ENCODE data around the gene WDCP. TPM values are rescaled to one million over a fixed set of nuclear protein-coding genes. Genes with fewer than 3 reads are reported as not detected.

The WDCP gene
- total RNA-seq, 1 experiment from 2014 or later = 36.9 TPM

DNA sequence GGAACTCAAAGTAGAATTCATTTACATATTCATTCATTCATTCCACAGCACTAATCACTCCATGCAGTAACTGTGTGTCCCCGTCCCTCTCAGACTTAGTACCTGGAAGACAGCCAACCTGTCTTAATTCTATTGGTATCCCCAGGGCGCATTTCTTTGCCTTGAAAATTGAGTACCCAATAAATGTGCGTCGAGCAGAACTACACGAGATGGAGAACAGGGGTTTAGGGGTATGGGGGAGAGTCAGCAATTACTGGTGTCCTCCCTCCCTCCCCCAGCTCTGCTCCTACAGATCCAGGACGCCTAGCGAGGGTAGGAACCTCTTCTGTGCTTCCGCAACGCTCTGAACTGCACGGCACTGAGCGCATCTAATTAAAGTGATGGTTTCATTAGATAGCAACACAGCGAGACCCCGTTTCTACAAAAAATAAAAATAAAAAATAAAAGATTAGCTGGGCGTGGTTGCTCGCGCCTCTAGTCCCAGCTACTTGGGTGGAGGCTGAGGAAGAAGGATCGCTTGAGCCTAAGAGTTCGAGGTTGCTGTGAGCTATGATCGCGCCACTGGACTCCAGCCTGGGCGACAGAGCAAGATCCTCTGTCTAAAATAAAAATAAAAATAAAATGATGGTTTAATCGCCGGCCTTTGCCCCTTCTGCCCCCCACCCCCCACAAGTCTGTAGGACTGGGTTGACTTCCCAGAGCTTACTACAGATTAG lies 1.7 kb upstream of the WDCP start:
- Mint-ChIP-seq H3K36me3 (ENCODE audit: insufficient read depth in 1 of 3, low read depth in 3 of 3) (no peaks in the 10 kb centered on the region; a peak in 1 of 7 replicates), H3K4me3 (no peak overlapping the region; a peak in 1 of 5 replicates), H3K4me1 (peaks cover 15 to 22% of the 10 kb centered on the region in 2 experiments), H3K27ac (peak overlapping the region in 1 of 3 experiments; percentile 81; a peak in 1 of 7 replicates), H3K27me3 (ENCODE audit: low read depth) (no peaks in the 10 kb centered on the region), H3K9me3 (no peaks in the 10 kb centered on the region)
- Histone ChIP-seq H3K9me3 (ENCODE audit: control insufficient read depth, low read depth, low read length) (no peaks in the 10 kb centered on the region), H4K8ac (replicated peaks; ENCODE audit: insufficient read length, low read depth, low read length) (no peak overlapping the region), H4K91ac (ENCODE audit: insufficient read length, low read depth, low read length) (no peak overlapping the region), H3K56ac (ENCODE audit: insufficient read length, low read depth, low read length) (no peak overlapping the region), H2BK12ac (ENCODE audit: insufficient read length, low read depth, low read length) (no peak overlapping the region), H2BK15ac (ENCODE audit: low read depth, low read length) (no peak overlapping the region), H2AK5ac (ENCODE audit: insufficient read length, low read length) (no peak overlapping the region), H3K23me2 (ENCODE audit: insufficient read length, low read depth, low read length, poor library complexity, severe bottlenecking) (peaks cover 9% of the 10 kb centered on the region), H3K79me2 (ENCODE audit: insufficient read depth, low read length) (peaks cover 2% of the 10 kb centered on the region; the same call in 1 of the 2 replicates), H2BK5ac (ENCODE audit: insufficient read length, low read length) (no peak overlapping the region), H3K27me3 (ENCODE audit: insufficient read depth, low read length) (no peaks in the 10 kb centered on the region), H3T11ph (ENCODE audit: low read length) (no peak overlapping the region), H4K20me1 (ENCODE audit: control insufficient read depth, insufficient read depth, insufficient read length) (peaks cover 5% of the 10 kb centered on the region), H3K9ac (ENCODE audit: extremely low read depth, insufficient read length, low read length) (no peak overlapping the region), H2BK20ac (ENCODE audit: low read depth, low read length, poor library complexity, severe bottlenecking) (no peak overlapping the region), H3K79me1 (ENCODE audit: insufficient read depth, low read depth, low read length, poor library complexity, severe bottlenecking) (no peaks in the 10 kb centered on the region), H4K5ac (ENCODE audit: insufficient read length, low read depth, low read length) (no peak overlapping the region), H3K18ac (ENCODE audit: insufficient read length, low read depth, low read length) (no peak overlapping the region), H3K4me2 (ENCODE audit: insufficient read depth, insufficient read length, low read length) (peak overlapping the region; percentile 68), H3K4ac (ENCODE audit: low read depth, low read length) (no peak overlapping the region), H3K14ac (ENCODE audit: insufficient read depth, low read length) (no peak overlapping the region), H2AFZ (ENCODE audit: low read length) (no peak overlapping the region), H3K4me1 (ENCODE audit: insufficient read depth, low read length) (0 out of 2 replicates have a peak, but pooled peaks cover 1% of the 10 kb centered on the region), H2BK120ac (ENCODE audit: low read depth, low read length, poor library complexity, severe bottlenecking) (no peak overlapping the region), H3K27ac (ENCODE audit: insufficient read length, low read depth, low read length) (no peak overlapping the region), H3K23ac (ENCODE audit: insufficient read length, low read depth, low read length) (no peak overlapping the region)
- WGBS (ENCODE audit: extremely low coverage, insufficient read length, low lambda C conversion rate) = no CpG with 5 or more reads among the region's 23 CpGs
- TF ChIP-seq, protein P1, sequence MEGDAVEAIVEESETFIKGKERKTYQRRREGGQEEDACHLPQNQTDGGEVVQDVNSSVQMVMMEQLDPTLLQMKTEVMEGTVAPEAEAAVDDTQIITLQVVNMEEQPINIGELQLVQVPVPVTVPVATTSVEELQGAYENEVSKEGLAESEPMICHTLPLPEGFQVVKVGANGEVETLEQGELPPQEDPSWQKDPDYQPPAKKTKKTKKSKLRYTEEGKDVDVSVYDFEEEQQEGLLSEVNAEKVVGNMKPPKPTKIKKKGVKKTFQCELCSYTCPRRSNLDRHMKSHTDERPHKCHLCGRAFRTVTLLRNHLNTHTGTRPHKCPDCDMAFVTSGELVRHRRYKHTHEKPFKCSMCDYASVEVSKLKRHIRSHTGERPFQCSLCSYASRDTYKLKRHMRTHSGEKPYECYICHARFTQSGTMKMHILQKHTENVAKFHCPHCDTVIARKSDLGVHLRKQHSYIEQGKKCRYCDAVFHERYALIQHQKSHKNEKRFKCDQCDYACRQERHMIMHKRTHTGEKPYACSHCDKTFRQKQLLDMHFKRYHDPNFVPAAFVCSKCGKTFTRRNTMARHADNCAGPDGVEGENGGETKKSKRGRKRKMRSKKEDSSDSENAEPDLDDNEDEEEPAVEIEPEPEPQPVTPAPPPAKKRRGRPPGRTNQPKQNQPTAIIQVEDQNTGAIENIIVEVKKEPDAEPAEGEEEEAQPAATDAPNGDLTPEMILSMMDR (conservative IDR thresholded peaks at IDR 0.05) = no peak
- DNase-seq = no peak
